Aorta (tissue), 5 donors: ENCODE data around the gene UBIAD1. TPM values are rescaled to one million over a fixed set of nuclear protein-coding genes. Genes with fewer than 3 reads are reported as not detected.

Experiments used
- ATAC-seq: fragments of 200-7000 bp; cut with Tn5 transposase; one replicate; pipeline ENCODE4 v1.9.1; 2022; ENCODE audit warnings: moderate library complexity; ENCODE audit not compliant: low FRiP score
- DNase-seq, 2 donors: peaks; one replicate each; pipeline ENCODE4 v3.0.0-alpha.2; 2020
- H3K27ac ChIP-seq, 2 donors: one replicate each; pipeline ENCODE4 v1.5.1; 2013; ENCODE audit warnings: low read length in 2 of 2, mild to moderate bottlenecking in 2 of 2, moderate library complexity in 2 of 2, control low read depth in 1 of 2, inconsistent platforms in 1 of 2, low read depth in 1 of 2
- H3K27me3 ChIP-seq, 2 donors: one replicate each; pipeline ENCODE4 v1.6.1; 2013; ENCODE audit warnings: control low read depth in 1 of 2, low read length in 1 of 2, mild to moderate bottlenecking in 1 of 2, moderate library complexity in 1 of 2; ENCODE audit not compliant: insufficient read depth in 2 of 2, control insufficient read depth in 1 of 2
- H3K36me3 ChIP-seq, 2 donors: one replicate each; pipeline ENCODE4 v1.6.1; 2013; ENCODE audit warnings: control low read depth in 1 of 2, low read length in 1 of 2, mild to moderate bottlenecking in 1 of 2; ENCODE audit not compliant: insufficient read depth in 2 of 2, control insufficient read depth in 1 of 2
- H3K4me1 ChIP-seq, 2 donors: one replicate each; pipeline ENCODE4 v1.6.1; 2013; ENCODE audit warnings: low read length in 2 of 2, control low read depth in 1 of 2, mild to moderate bottlenecking in 1 of 2, moderate library complexity in 1 of 2; ENCODE audit not compliant: insufficient read depth in 2 of 2, control insufficient read depth in 1 of 2
- H3K4me3 ChIP-seq, 2 donors: one replicate each; pipeline ENCODE4 v1.5.1; 2013; ENCODE audit warnings: low read length in 2 of 2, control low read depth in 1 of 2, mild to moderate bottlenecking in 1 of 2
- H3K9me3 ChIP-seq: one replicate; pipeline ENCODE4 v1.6.1; 2013; ENCODE audit warnings: mild to moderate bottlenecking, low read length; ENCODE audit not compliant: control insufficient read depth
- WGBS, 2 donors: extraction: QIAGEN DNeasy Blood & Tissue Kit; methylation state at CpG; one replicate each; pipeline ENCODE4 v1.1.7; 2013; 5-methylcytosine and 5-hydroxymethylcytosine counted together
- intact Hi-C, 2 donors: fragments of 100-400 bp; cut with DNase I; formaldehyde crosslinking; loops; one replicate each; pipeline versions ENCODE4 v1.14.2 to v1.15.0; 2022
- polyA plus RNA-seq, 2 donors: library from polyadenylated mRNA; stranded (reverse); fragments of 200-250 nt; gene quantifications; one replicate each; pipeline ENCODE4 v1.2.3, GENCODE V29; 2013
- total RNA-seq, 2 donors: library from RNA; stranded (reverse); fragmentation: NEBNext Ultra II Directional; extraction: Animal tissue kit (Norgen Biotek cat#: 25700); gene quantifications; one replicate each; pipeline ENCODE4 v1.2.1, GENCODE V29; 2021
- donor health status: healthy with polysubstance abuse.
- donor health status: Bipolar disorder and iron deficiency.
- donor health status: DM: no; HTN: no; CAD: no.
- donor health status: DM: no; HTN: no; CAD: no.
- donor health status: DM: yes; HTN: yes; CAD: no.

Gene UBIAD1
- total and polyA plus RNA-seq, 4 donors, result 4.6 to 10.0 (median 8.7) TPM

DNA sequence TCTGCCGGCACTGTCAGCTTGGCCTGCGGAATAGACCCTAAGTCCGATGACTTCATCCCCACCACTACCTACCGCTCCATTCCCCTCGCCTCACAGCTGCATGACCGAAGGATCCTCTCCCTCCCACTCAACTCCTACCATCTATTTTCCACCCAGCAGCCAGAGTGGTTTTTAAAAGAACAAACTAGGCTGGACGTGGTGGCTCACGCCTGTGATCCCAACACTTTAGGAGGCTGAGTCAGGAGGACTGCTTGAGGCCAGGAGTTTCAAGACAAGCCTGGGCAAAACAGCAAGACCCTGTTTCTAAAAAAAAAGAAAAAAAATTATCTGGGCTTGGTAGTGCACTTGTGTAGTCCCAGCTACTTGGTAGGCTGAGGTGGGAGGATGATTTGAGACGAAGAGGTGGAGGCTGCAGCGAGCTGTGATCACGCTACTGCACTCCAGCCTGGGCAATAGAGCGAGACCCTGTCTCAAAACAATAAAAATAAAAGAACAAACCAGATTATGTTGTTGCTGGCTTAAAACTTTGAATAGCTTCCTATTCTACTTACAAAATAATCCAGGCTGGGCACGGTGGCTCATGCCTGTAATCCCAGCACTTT lies 59.0 kb downstream of the UBIAD1 start:
- Histone ChIP-seq H3K4me1 (no peaks in the 10 kb centered on the region), H3K27ac (no peak overlapping the region), H3K36me3 (no peaks in the 10 kb centered on the region), H3K4me3 (no peak overlapping the region), H3K9me3 (peaks cover 1% of the 10 kb centered on the region), H3K27me3 (no peaks in the 10 kb centered on the region)
- 90% methylated on average over 13 of the region's 13 CpGs for WGBS, 2 donors
- ATAC-seq (no peak), DNase-seq (no peak)
- intact Hi-C loops, result no loop called here

DNA sequence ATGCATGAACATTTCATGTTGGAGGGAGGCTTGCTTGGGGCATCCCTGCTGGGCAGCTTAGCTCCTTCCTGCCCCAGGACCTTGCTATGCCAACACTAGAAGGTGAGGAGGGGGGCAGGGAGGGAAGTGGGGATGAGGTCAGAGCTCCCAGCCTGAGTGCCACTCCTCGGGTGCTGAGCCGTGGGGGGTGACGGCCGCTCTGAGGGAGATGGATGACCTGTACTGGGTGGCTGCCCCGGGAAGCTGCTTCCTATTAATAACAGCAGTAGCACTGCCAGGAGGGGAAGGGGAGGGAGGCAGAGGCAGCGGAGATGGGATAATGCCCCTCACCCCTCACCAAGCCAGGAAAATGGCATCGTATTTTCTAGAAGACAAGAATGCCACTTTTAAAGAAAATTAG lies 60.6 kb downstream of the UBIAD1 start:
- WGBS, 2 donors, result 15 to 17% methylated on average over 7 of the region's 7 CpGs
- Histone ChIP-seq H3K4me3 (no peak overlapping the region), H3K4me1 (no peaks in the 10 kb centered on the region), H3K36me3 (no peaks in the 10 kb centered on the region), H3K9me3 (peaks cover 1% of the 10 kb centered on the region), H3K27ac (no peak overlapping the region), H3K27me3 (no peaks in the 10 kb centered on the region)
- DNase-seq (no peak), ATAC-seq (no peak)
- intact Hi-C loops, result no loop called here

DNA sequence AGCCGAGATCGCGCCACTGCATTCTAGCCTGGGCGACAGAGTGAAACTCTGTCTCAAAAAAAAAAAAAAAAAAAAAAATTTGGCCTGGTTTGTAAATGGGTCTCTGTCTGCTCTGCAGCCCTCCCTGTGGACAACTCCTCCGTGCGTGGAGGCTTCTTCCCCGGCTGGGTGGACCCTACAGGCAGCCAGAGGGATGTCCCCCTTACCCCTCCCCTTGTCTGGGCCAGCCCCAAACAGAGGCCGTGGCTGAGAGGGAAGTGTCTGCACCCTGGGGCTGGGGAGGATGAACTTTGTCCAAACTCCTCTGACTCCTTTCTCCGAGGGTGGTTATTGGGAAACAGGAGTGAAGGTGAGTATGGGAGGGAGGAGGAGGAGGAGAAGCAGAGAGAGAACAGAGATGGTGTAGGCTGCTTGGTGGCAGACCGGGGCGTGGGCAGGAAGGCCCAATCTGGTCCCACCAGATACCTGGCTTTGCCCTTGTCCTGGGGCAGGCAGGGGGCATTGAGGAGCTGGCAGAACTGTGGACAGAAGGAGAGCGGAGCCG lies 61.3 kb downstream of the UBIAD1 start:
- Histone ChIP-seq H3K4me1 (no peaks in the 10 kb centered on the region), H3K27ac (no peak overlapping the region), H3K36me3 (no peaks in the 10 kb centered on the region), H3K4me3 (no peak overlapping the region), H3K27me3 (no peaks in the 10 kb centered on the region), H3K9me3 (peaks cover 1% of the 10 kb centered on the region)
- no peak for DNase-seq
- WGBS, 2 donors, result 61 to 64% methylated on average over 13 of the region's 13 CpGs
- intact Hi-C loops, result no loop called here
- ATAC-seq, result no peak

DNA sequence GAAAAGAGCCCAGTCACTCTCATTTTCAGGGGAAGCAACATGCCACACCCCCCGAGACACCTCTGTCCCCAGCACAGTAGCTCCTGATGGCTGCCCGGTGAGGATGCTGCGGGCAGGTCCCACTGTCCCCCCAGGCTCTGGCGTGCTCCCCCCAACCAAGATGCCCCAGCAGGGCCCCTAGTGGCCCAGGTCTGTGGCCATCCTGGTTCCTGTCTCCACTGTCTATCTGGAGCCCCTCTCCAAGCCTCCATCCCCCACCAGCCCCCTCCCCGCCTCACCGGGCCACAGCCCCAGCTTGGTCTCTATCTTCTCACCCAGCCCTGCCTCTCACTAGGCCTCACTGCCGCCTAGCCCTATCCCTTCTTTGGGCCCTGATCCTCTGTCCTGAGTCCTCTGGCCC lies 61.8 kb downstream of the UBIAD1 start:
- no peaks in the 10 kb centered on the region for H3K36me3 ChIP-seq
- H3K27ac ChIP-seq, result no peak overlapping the region
- peaks cover 1% of the 10 kb centered on the region for H3K9me3 ChIP-seq
- no peaks in the 10 kb centered on the region for H3K27me3 ChIP-seq
- intact Hi-C loops, result no loop called here
- no peak for DNase-seq
- no peaks in the 10 kb centered on the region for H3K4me1 ChIP-seq
- no peak for ATAC-seq
- WGBS, 2 donors, result 79% methylated on average over 6 to 7 of the region's 7 CpGs
- H3K4me3 ChIP-seq, result no peak overlapping the region

DNA sequence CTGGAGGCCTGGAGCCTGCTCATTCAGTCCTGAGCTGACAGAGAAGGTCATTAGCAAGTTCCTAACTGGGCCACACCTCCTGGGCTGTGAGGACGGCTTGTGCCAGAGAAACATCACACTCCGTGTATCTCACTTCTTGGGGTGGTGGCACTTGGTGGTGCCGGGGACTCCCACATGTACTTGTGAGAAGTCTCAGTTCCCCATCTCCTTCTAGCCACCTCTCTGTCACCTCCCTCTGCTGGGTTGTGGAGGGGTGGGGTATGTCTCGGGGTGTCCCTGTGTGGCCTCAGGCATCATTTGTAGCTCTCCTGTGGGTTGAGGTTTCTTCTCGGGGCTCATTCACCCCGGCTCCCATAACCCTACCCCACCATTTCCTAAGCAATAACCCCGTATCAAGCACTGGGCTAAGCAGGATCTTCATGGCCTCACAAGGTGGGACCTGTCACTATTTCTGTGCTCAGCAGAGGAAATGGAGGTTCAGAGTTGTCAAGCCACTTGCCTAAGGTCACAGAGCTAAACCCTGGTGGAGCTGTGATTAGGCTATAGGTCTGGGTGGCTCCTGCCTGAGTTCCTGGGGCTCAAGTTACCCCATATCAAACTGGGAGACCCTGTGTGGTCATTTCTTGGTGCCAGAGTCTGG lies 62.5 kb downstream of the UBIAD1 start:
- Histone ChIP-seq H3K4me1 (no peaks in the 10 kb centered on the region), H3K4me3 (no peak overlapping the region), H3K27ac (no peak overlapping the region), H3K36me3 (no peaks in the 10 kb centered on the region), H3K9me3 (peaks cover 1% of the 10 kb centered on the region), H3K27me3 (no peaks in the 10 kb centered on the region)
- ATAC-seq, result no peak
- WGBS, 2 donors, result 83 to 84% methylated on average over 7 of the region's 7 CpGs
- intact Hi-C loops, result no loop called here
- no peak for DNase-seq

DNA sequence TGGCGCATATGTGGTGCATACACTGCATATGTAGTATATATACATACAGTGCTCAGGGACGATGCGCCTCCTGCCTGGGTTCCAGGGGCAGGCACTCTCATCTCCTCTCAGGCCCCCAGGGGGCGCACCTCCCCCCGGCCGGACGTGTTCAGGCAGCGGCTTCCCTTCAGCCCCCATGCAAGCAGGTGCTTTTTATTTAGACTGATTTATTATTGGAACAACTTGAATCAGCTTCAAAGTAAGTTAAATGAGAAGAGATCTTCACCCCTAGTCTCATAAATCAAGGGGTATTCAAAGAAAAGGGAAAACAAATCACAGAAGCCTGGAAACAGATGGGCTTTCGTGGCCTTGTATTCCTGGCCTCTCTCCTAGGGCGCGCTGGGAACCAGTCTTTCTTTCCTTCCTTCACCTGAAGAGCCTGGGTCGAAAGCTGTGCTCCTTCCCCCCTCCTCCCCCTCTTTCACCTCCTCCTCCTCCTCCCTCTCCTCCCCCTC lies 64.6 kb downstream of the UBIAD1 start:
- intact Hi-C loops, result no loop called here
- Histone ChIP-seq H3K27ac (no peak overlapping the region), H3K27me3 (no peaks in the 10 kb centered on the region), H3K36me3 (no peaks in the 10 kb centered on the region), H3K4me1 (no peaks in the 10 kb centered on the region), H3K4me3 (no peak overlapping the region), H3K9me3 (peaks cover 1% of the 10 kb centered on the region)
- DNase-seq (peak in 1 of 2 donors; percentile 56), ATAC-seq (no peak)
- WGBS, 2 donors, result 17 to 21% methylated on average over 12 of the region's 12 CpGs

Other genes with a start within 250 kb of the UBIAD1 start
- gene MASP2, start 226.0 kb upstream of the UBIAD1 start, total RNA-seq, result not detected
- gene MASP2, start 226.0 kb upstream of the UBIAD1 start, polyA plus RNA-seq, result under 1 TPM in 1 of 2 donors, not detected in 1; 0.05 TPM
- 10 to 100 TPM; 48.9 to 71.2 TPM for gene SRM, start 213.2 kb upstream of the UBIAD1 start, total RNA-seq
- 10 to 100 TPM; 67.5 to 88.7 TPM for gene SRM, start 213.2 kb upstream of the UBIAD1 start, polyA plus RNA-seq
- gene EXOSC10, start 173.3 kb upstream of the UBIAD1 start, total RNA-seq, result 10 to 100 TPM; 45.3 to 53.8 TPM
- 10 to 100 TPM; 16.9 to 90.5 TPM for gene EXOSC10, start 173.3 kb upstream of the UBIAD1 start, polyA plus RNA-seq
- gene ANGPTL7, start 83.8 kb upstream of the UBIAD1 start, total RNA-seq, result 10 to 100 TPM in 1 of 2 donors, 1 to 10 TPM in 1; 7.1 to 19.1 TPM
- gene ANGPTL7, start 83.8 kb upstream of the UBIAD1 start, polyA plus RNA-seq, result 10 to 100 TPM in 1 of 2 donors, not detected in 1; 10.8 TPM
- gene MTOR, start 10.6 kb upstream of the UBIAD1 start, total RNA-seq, result 10 to 100 TPM; 29.8 to 31.8 TPM
- gene MTOR, start 10.6 kb upstream of the UBIAD1 start, polyA plus RNA-seq, result 10 to 100 TPM in 1 of 2 donors, 1 to 10 TPM in 1; 7.5 to 15.9 TPM
- under 1 TPM; 0.10 to 0.12 TPM for gene DISP3, start 206.0 kb downstream of the UBIAD1 start, total RNA-seq
- not detected for gene DISP3, start 206.0 kb downstream of the UBIAD1 start, polyA plus RNA-seq